ENCODE results near the gene TRIM9. TPM values are rescaled to one million over a fixed set of nuclear protein-coding genes. Genes with fewer than 3 reads are reported as not detected.
"Not testable (repeated sequence)": the region's sequence is repeated elsewhere in the genome, so short reads cannot be mapped to it uniquely, and the experiment has no call there.

The TRIM9 gene
- total RNA-seq, 2 donors from 2014 or later: 1.2 to 1.3 TPM

DNA sequence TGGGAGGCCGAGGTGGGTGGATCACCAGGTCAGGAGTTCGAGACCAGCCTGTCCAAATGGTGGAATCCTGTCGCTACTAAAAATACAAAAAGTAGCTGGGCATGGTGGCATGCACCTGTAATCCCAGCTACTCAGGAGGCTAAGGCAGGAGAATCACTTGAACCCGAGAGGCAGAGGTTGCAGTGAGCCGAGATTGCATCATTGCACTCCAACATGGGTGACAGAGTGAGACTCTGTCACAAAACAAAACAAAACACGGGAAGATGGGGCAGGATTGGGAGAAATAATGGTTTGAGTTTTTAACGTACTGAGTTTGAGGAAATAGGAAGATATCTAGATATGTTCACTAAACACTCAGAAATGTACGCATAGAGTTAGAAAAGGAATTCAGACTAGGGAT lies 153.3 kb downstream of the TRIM9 start:
- H3K27ac Mint-ChIP-seq; H3K9me3 Mint-ChIP-seq; H3K4me1 Mint-ChIP-seq; H3K4me3 Mint-ChIP-seq; ATAC-seq (replicated peaks); H3K36me3 Mint-ChIP-seq (ENCODE audit: low read depth): not testable (repeated sequence)
- H3K27me3 Mint-ChIP-seq: peaks cover 40% of the 10 kb centered on the region

DNA sequence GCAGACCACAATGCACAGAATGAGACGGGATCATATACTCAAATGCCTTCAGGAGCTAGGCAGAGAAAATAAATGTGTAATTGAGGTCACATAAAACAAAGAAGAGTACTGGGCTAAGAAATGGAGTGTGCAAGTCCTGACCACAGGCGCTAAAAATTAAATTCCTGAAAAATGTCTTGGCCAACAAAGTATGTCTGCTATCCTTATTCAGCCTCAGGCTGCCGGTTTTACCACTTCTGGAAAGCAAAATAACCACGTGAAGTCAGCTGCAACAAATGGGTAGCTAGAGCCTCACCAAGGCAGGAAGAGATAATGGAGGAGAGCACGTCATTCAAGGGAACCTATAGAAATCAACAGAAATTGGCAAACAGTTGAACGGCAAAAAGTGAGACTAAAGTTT lies 153.8 kb downstream of the TRIM9 start:
- H3K36me3 Mint-ChIP-seq (ENCODE audit: low read depth): peaks cover 4% of the 10 kb centered on the region
- H3K27ac Mint-ChIP-seq: no peak overlapping the region
- peaks cover 39% of the 10 kb centered on the region for H3K27me3 Mint-ChIP-seq
- H3K9me3 Mint-ChIP-seq: no peaks in the 10 kb centered on the region
- no peak for ATAC-seq (replicated peaks)
- no peaks in the 10 kb centered on the region for H3K4me1 Mint-ChIP-seq
- H3K4me3 Mint-ChIP-seq: no peak overlapping the region

DNA sequence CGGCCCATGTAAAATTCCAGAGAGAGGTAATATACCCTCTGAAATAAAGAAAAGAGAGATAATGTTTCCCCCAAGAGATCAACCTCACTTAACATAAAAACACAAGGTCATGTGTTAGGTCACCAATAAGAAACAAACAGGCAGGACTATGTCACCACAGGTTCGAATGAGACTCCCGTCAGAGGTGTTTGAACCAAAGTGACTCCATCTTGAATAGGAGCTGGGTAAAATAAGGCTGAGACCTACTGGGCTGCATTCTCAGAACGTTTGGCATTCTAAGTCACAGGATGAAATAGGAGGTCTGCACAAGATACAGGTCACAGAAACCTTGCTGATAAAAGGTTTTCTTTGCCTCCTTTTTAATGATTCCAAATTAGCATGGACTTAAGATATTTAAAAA lies 157.1 kb downstream of the TRIM9 start:
- Mint-ChIP-seq H3K36me3 (ENCODE audit: low read depth) (no peaks in the 10 kb centered on the region), H3K4me1 (no peaks in the 10 kb centered on the region), H3K9me3 (no peaks in the 10 kb centered on the region), H3K4me3 (no peak overlapping the region), H3K27ac (no peak overlapping the region), H3K27me3 (peaks cover 37% of the 10 kb centered on the region)
- no peak for ATAC-seq (replicated peaks)

DNA sequence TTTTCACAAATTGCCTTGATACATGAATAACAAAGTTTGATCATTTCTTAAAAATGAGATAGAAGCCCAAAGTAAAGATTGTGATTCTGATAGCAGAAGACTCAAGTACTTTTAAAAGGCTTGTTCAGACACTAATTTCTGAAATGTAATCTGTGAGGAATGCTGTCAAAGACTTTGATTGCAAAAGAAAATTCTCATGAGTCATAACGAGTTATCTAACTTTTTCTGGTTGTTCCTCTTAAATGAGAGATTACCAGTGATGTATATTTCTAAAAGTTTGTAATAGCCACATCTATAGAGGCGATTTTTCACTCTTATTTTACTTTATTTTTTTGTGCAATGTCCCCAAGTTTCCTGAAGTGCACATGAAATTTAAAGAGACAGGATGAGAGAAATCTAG lies 157.6 kb downstream of the TRIM9 start:
- no peak for ATAC-seq (replicated peaks)
- Mint-ChIP-seq H3K36me3 (ENCODE audit: low read depth) (no peaks in the 10 kb centered on the region), H3K27ac (no peak overlapping the region), H3K4me1 (no peaks in the 10 kb centered on the region), H3K27me3 (peaks cover 37% of the 10 kb centered on the region), H3K4me3 (no peak overlapping the region), H3K9me3 (no peaks in the 10 kb centered on the region)

DNA sequence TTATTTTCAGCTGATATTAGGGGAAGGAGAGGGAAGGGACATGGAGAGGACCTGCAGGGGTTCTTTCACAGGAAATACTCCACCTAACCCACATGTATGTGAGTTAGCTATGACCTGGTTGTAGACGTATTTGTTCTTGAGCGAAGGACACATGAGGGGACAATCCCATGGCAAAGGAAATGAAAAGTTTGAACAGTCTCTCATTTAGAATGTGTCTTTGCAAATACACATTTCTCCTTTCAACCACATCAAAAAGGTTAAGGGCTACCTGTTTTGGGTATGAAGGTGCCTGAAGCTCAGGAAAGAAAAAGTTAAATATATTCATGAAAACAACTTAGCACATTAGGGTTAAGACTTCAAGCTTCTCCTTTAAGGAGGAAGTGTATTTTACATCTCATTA lies 158.0 kb downstream of the TRIM9 start:
- Mint-ChIP-seq H3K27me3 (peaks cover 34% of the 10 kb centered on the region), H3K36me3 (ENCODE audit: low read depth) (no peaks in the 10 kb centered on the region), H3K4me3 (no peak overlapping the region), H3K27ac (no peak overlapping the region), H3K9me3 (no peaks in the 10 kb centered on the region), H3K4me1 (no peaks in the 10 kb centered on the region)
- ATAC-seq (replicated peaks): no peak

DNA sequence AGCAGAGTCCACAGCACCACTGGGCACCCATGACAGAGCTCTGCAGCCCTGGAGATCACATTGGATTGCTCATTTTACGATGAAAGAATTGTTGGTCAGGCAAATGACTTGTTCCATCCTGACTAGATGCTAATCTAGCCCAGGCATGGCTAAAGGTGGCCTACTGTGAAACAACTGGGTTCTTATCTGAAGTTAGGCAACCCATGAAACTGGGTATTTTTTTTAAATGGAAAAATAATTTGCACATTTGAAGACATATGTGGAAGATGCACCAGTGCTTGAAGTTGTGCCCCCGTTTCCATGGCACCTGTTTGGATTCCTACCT lies 158.9 kb downstream of the TRIM9 start:
- Mint-ChIP-seq H3K27ac (no peak overlapping the region), H3K27me3 (peaks cover 32% of the 10 kb centered on the region), H3K9me3 (no peaks in the 10 kb centered on the region), H3K4me1 (no peaks in the 10 kb centered on the region), H3K36me3 (ENCODE audit: low read depth) (no peaks in the 10 kb centered on the region), H3K4me3 (no peak overlapping the region)
- ATAC-seq (replicated peaks): no peak

DNA sequence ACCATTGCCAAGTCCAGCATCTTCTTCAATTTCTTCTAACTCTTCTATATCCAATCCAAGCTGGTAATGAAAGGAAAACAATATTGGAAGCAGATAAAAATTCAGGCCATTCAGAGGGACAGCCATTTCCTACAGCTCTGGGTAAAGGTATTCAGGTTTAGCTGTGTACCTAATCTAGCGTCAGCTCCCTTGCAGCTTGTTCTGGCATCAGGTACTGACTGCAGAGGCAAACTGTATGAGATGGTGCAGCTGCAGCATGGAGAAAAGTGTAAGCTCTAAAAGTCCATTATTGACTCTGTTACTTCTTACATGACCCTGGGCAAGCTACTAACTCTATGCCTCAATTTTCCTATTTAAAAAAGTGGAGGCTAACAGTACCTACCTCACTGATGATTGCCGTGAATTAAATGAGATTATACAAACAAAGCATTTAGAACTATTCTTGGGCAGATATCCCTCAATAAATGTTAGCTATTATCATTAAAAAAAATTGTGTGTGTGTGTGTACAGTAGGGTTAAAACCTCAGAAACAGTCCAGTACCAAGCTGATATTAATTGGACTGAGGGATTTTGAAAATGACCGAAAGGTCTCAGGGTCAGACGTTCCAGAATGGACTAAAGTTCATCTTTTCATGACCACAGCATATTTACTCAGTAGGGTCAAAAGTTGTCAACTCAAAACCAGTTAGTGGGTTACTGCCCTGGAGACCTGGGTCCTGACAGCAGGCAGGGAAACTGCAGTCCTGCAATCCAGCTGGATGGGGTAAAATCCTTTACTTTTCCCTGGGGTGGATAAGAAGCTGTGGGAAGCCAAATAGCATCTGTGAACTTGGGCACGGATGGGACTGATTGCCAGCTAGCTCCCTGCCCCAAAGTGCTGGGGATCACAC lies 159.5 kb downstream of the TRIM9 start:
- Mint-ChIP-seq H3K4me1 (no peaks in the 10 kb centered on the region), H3K4me3 (no peak overlapping the region), H3K27ac (no peak overlapping the region), H3K9me3 (no peaks in the 10 kb centered on the region), H3K36me3 (ENCODE audit: low read depth) (no peaks in the 10 kb centered on the region), H3K27me3 (peaks cover 26% of the 10 kb centered on the region)
- ATAC-seq (replicated peaks): no peak

DNA sequence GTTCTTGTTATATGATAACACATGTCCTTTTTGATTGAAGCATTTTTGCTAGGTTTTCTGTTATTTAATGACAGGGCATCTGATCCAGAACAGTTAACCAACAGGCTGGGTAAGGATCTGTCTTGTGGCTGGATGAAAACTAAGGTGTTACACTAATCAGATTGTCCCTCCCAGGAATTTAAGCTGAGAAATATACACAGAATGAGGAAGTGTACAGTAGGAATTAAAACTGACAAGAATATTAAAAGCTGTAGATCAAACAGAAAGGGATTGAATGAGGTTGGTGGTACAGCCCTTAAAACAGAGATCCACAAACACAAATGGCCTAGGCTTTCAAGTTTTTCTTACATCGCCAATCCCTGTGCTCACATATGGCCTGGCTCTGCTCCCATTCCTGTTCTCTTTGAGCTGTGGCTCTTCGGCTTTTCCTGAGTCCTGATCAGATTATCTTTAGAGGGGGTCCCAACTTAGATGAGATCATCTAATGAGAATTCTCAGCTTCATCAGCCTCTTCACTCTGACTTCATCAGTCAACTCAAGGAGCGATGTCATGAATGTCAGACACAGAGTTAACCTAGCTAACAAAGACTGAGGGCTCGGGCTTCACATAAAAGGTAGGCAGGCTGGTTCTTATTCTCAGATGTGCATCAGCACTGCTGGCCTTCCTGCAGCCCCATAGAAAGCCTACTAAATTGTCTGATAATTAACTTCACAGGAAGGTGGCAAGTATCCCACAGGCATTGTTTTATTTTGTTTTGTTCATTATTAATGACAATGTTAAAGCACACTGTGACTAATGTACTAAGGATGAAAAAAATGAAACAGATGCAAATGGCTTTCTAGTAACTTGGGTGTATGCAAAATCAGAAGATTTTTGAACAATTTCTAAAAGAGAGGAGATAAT lies 162.1 kb downstream of the TRIM9 start:
- Mint-ChIP-seq H3K27ac (no peak overlapping the region), H3K4me1 (no peaks in the 10 kb centered on the region), H3K36me3 (ENCODE audit: low read depth) (no peaks in the 10 kb centered on the region), H3K9me3 (no peaks in the 10 kb centered on the region), H3K4me3 (no peak overlapping the region), H3K27me3 (peaks cover 23% of the 10 kb centered on the region)
- ATAC-seq (replicated peaks): no peak

DNA sequence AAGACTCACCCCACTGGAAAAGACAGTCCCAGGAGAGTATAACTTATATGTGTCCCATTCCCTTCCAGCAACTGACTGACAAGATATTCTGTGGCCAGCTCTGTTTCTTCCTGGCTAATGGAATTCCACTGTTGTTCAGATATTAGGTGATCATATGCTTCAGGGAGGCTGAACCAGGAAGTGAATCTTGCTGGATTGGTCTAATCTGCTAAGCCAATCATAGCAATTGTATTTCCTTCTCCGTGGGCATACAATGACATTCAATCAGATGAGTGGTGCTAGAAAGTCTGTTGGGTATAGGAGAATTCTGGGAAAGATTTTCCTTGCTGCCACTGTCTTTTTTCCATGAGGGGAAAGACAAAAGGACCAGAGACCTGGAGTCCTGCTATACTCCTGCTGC lies 162.7 kb downstream of the TRIM9 start:
- Mint-ChIP-seq H3K27ac (no peak overlapping the region), H3K9me3 (no peaks in the 10 kb centered on the region), H3K4me3 (no peak overlapping the region), H3K36me3 (ENCODE audit: low read depth) (no peaks in the 10 kb centered on the region), H3K4me1 (no peaks in the 10 kb centered on the region), H3K27me3 (peaks cover 23% of the 10 kb centered on the region)
- no peak for ATAC-seq (replicated peaks)

DNA sequence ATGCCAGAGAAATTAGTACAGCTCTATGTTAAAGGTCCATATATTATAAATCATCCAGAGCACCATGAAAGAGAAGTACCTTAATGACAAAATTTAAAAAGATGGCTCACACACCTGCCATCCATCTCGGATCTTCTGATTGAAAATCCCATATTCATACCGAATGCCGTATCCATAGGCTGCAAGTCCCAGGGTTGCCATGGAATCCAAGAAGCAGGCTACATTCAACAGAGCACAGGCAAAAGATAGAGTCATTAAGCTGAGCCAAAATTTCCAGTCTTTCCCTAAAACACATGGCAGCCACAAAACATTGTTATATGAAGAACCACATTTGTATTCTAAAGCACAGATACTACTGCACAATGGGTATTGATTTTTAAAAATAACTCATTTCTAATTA lies 163.3 kb downstream of the TRIM9 start:
- no peaks in the 10 kb centered on the region for H3K9me3 Mint-ChIP-seq
- H3K27me3 Mint-ChIP-seq: peaks cover 23% of the 10 kb centered on the region
- no peaks in the 10 kb centered on the region for H3K4me1 Mint-ChIP-seq
- no peak overlapping the region for H3K4me3 Mint-ChIP-seq
- no peak for ATAC-seq (replicated peaks)
- no peaks in the 10 kb centered on the region for H3K36me3 Mint-ChIP-seq (ENCODE audit: low read depth)
- H3K27ac Mint-ChIP-seq: no peak overlapping the region

DNA sequence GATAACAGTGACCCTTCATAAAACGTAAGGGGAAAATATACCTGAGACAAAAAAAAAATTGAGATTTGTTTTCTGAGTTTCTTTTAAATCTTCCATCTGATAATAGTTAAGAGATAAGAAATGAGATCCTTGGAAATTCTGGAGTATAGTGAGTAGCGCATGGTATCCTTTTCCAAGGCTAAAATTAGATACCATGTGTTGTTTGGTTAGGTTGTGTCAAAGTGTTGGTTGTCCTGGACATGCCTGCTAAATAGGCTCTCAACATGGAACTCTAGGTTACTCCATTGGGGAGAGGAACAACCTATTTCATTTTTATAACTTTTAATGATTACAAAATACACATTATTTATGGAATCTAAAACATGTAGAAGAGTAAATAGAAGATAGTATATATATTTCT lies 165.4 kb downstream of the TRIM9 start:
- Mint-ChIP-seq H3K36me3 (ENCODE audit: low read depth) (no peaks in the 10 kb centered on the region), H3K9me3 (no peaks in the 10 kb centered on the region), H3K4me3 (no peak overlapping the region), H3K4me1 (no peaks in the 10 kb centered on the region), H3K27me3 (peaks cover 22% of the 10 kb centered on the region), H3K27ac (no peak overlapping the region)
- no peak for ATAC-seq (replicated peaks)

DNA sequence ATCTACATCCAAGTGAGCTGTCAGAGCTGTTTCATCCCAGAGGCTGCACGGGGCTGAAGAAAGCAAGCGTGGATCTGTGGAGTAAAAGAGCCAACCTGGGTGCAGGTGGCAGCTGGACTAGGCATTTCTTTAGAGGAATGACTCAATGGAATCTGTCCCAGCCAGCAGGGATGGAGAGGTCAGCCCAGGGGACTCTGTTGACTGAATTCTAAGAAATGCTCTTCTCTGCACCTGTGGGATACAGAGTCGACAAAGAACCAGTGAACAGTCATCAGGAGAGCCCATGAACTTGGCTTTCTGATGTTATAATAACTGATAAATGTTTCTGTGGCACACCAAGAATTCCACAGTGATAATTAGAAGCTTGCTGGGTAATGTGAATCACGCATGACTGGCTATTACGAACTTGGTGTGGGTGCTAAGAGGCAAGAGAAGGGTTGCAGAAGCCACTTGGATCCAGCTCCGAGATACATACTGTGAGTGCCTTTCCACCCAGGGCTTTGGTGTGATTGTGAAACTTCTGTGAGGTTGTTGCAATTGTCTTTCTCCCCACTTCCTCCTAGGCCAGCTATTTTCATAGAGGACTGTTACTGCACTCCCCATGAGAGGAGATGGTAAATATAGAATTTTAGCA lies 166.8 kb downstream of the TRIM9 start:
- Mint-ChIP-seq H3K9me3 (no peaks in the 10 kb centered on the region), H3K4me3 (no peak overlapping the region), H3K27ac (no peak overlapping the region), H3K27me3 (peaks cover 15% of the 10 kb centered on the region), H3K36me3 (ENCODE audit: low read depth) (no peaks in the 10 kb centered on the region), H3K4me1 (no peaks in the 10 kb centered on the region)
- ATAC-seq (replicated peaks): no peak

DNA sequence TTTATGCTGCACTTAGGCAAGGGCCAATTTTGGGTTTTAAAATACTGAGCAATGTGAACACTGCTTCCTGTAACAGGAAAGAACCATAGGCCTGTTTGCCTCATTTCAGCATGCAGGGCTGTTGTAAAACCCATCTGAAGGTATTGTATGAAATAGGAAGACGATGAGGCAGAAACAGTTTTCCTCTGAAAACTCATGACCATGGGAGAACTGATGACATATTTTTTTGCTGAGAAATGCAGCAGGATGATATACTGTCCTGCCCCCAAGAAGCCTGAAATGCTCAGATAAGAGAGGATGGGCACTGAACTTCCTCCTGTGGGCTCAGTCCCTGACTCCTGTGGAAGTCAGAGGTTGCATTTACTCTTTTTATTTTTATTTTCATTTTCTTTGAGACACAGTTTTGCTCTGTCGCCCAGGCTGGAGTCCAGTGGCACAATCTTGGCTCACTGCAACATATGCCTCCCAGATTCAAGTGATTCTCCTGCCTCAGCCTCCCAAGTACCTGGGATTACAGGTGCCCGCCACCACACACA lies 168.0 kb downstream of the TRIM9 start:
- Mint-ChIP-seq H3K4me3 (no peak overlapping the region), H3K36me3 (ENCODE audit: low read depth) (no peaks in the 10 kb centered on the region), H3K27me3 (peaks cover 18% of the 10 kb centered on the region), H3K4me1 (no peaks in the 10 kb centered on the region), H3K9me3 (no peaks in the 10 kb centered on the region), H3K27ac (no peak overlapping the region)
- no peak for ATAC-seq (replicated peaks)

All from activated T-helper 17 cell treated with anti-CD3 and anti-CD28 coated beads, Interleukin-2, amount 50 U/mL, for 72 hours (primary cell).